ENCODE measurements around the gene AP3S1. TPM values are rescaled to one million over a fixed set of nuclear protein-coding genes. Genes with fewer than 3 reads are reported as not detected.

AP3S1 gene
- total RNA-seq, 2 donors from 2014 or later: 54.7 to 83.7 TPM

- Histone ChIP-seq H3K4me1 (ENCODE audit: control insufficient read depth in 1 of 2, low read depth in 2 of 2) (no peaks in the 10 kb centered on the region), H3K4me3 (no peak overlapping the region), H3K9me3 (no peaks in the 10 kb centered on the region), H3K36me3 (peaks cover 6% of the 10 kb centered on the region), H3K27me3 (replicated peaks; ENCODE audit: insufficient read depth) (no peaks in the 10 kb centered on the region), H3K27ac (no peak overlapping the region)
- no peak for ATAC-seq (ENCODE audit: insufficient number of reproducible peaks, low FRiP score, low read depth)
- no peak for TF ChIP-seq CTCF (IDR thresholded peaks at IDR 0.05)
- DNase-seq (ENCODE audit: low spot score): no peak
Observed at GRCh38 chr5:115825948-115826347, 15.8 kb upstream of the AP3S1 start.

- Histone ChIP-seq H3K27me3 (replicated peaks; ENCODE audit: insufficient read depth) (no peaks in the 10 kb centered on the region), H3K4me3 (no peak overlapping the region), H3K36me3 (peaks cover 14% of the 10 kb centered on the region), H3K4me1 (ENCODE audit: control insufficient read depth in 1 of 2, low read depth in 2 of 2) (no peaks in the 10 kb centered on the region), H3K9me3 (no peaks in the 10 kb centered on the region), H3K27ac (no peak overlapping the region)
- TF ChIP-seq CTCF (IDR thresholded peaks at IDR 0.05): no peak
- ATAC-seq (ENCODE audit: insufficient number of reproducible peaks, low FRiP score, low read depth) (no peak), DNase-seq (ENCODE audit: low spot score) (no peak)
Observed at GRCh38 chr5:115829913-115830312, 11.8 kb upstream of the AP3S1 start.

- Histone ChIP-seq H3K4me1 (ENCODE audit: control insufficient read depth in 1 of 2, low read depth in 2 of 2) (no peaks in the 10 kb centered on the region), H3K27ac (no peak overlapping the region), H3K27me3 (replicated peaks; ENCODE audit: insufficient read depth) (no peaks in the 10 kb centered on the region), H3K36me3 (peaks cover 15% of the 10 kb centered on the region), H3K4me3 (no peak overlapping the region), H3K9me3 (no peaks in the 10 kb centered on the region)
- DNase-seq (ENCODE audit: low spot score): no peak
- peak; percentile 74 for TF ChIP-seq CTCF (IDR thresholded peaks at IDR 0.05)
- ATAC-seq (ENCODE audit: insufficient number of reproducible peaks, low FRiP score, low read depth): no peak
Observed at GRCh38 chr5:115831163-115831768, 10.5 kb upstream of the AP3S1 start.

- H3K36me3 ChIP-seq: peaks cover 20% of the 10 kb centered on the region
- no peaks in the 10 kb centered on the region for H3K9me3 ChIP-seq
- peaks cover 24 to 34% of the 10 kb centered on the region in 2 donors for H3K4me1 ChIP-seq (ENCODE audit: control insufficient read depth in 1 of 2, low read depth in 2 of 2)
- no peak for ATAC-seq (ENCODE audit: insufficient number of reproducible peaks, low FRiP score, low read depth)
- H3K4me3 ChIP-seq: no peak overlapping the region
- no peak overlapping the region for H3K27ac ChIP-seq
- H3K27me3 ChIP-seq (replicated peaks; ENCODE audit: insufficient read depth): no peaks in the 10 kb centered on the region
- DNase-seq (ENCODE audit: low spot score): no peak
- TF ChIP-seq CTCF (IDR thresholded peaks at IDR 0.05): no peak
Observed at GRCh38 chr5:115835481-115835880, 6.3 kb upstream of the AP3S1 start.

GRCh38 chr5:115838885-115839518 is 2.7 kb upstream of the AP3S1 start:
- Histone ChIP-seq H3K27ac (no peak overlapping the region), H3K9me3 (no peaks in the 10 kb centered on the region), H3K4me3 (peak overlapping the region; percentile 92), H3K4me1 (ENCODE audit: control insufficient read depth in 1 of 2, low read depth in 2 of 2) (peaks cover 29 to 48% of the 10 kb centered on the region in 2 donors), H3K27me3 (replicated peaks; ENCODE audit: insufficient read depth) (no peaks in the 10 kb centered on the region), H3K36me3 (peaks cover 12% of the 10 kb centered on the region)
- TF ChIP-seq CTCF (IDR thresholded peaks at IDR 0.05): peak; percentile 51
- ATAC-seq (ENCODE audit: insufficient number of reproducible peaks, low FRiP score, low read depth): no peak
- no peak for DNase-seq (ENCODE audit: low spot score)

All from thoracic aorta (tissue), 2 donors.